Femur (tissue), 1 donor: Measurements from ENCODE around the gene NDUFB10.

Experiments used
- DNase-seq: peaks from one replicate; pipeline ENCODE4 v3.0.0-alpha.2; 2017

The NDUFB10 gene

GRCh38 chr16:2004795-2005517 is 45.6 kb downstream of the NDUFB10 start:
- DNase-seq: no peak

GRCh38 chr16:2005646-2006045 is 46.3 kb downstream of the NDUFB10 start:
- DNase-seq: no peak

- DNase-seq: no peak
These were observed 47.0 kb downstream of the NDUFB10 start for GRCh38 chr16:2006317-2006716.

- DNase-seq: no peak
These were observed 47.9 kb downstream of the NDUFB10 start for GRCh38 chr16:2007081-2007836.

GRCh38 chr16:2008009-2008526 is 48.7 kb downstream of the NDUFB10 start:
- no peak for DNase-seq

- no peak for DNase-seq
These were observed 49.4 kb downstream of the NDUFB10 start for GRCh38 chr16:2008631-2009163.

- DNase-seq: no peak
These were observed 49.9 kb downstream of the NDUFB10 start for GRCh38 chr16:2009164-2009711.

GRCh38 chr16:2009791-2010510 is 50.6 kb downstream of the NDUFB10 start, which contains the start of gene ZNF598:
ZNF598 (minus strand) TSS chr16:2009821.
- peak; percentile 91 for DNase-seq
